A549 treated with RU486 at 1 μM for 4 hours (cell line): ENCODE measurements around the gene THRA. TPM values are rescaled to one million over a fixed set of nuclear protein-coding genes. Genes with fewer than 3 reads are reported as not detected.

Experiments used
- total RNA-seq: library from RNA; stranded (reverse); fragments of 200-300 nt; extraction: Qiagen RNA extraction; gene quantifications from 5 replicates; pipeline ENCODE4 v1.2.3, GENCODE V29; 2022; ENCODE audit warnings: low read depth

Gene THRA
- 13.3 to 19.6 TPM (median 18.7 TPM) in 5 replicates for total RNA-seq

DNA sequence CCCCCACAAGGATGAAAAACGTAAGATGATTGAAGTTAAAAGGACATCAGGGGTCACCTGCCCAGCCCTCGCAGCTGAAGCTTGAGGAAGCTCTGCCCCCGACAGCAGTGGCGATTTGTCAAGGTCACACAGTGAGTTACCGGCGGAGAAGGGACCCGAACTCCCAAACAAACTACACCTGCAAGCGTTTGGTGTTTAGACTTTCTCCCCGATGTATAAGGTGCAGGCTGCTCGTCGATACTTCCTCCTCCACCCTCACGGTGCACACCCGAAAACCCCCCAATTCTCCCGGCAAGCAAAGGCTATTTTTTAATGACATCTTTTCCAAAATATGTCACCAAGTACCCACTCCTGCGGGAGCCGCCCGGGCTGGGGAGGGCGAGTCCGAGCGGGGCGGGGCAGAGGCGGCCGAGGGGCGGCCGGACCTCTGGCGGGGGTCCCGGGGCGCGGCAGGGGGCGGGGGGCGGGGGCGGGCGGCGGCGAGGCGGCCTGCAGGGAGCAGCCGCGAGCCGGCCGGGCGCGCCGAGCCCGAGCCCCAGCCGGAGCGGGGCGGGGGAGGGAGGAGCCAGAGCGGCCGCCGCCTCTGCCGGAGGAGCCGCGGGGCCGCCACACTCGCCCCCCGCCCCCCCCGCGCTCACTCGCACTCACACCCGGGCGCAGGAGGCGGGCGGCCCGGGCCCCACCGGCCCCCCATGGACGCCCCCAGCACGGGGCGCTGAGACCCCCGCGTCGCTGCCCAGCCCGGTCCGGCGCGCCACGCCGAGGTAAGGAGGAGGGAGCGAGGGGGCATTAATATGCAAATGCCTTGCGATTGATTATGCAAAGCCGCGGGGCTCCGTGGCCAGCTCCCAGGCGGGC, at the start of gene THRA:
TSS of gene THRA (plus strand) at position 637 of the 858 bp plus-strand sequence. CDS start 11,524 bp downstream, outside the sequence.

GRCh38 chr17:40015005-40015997, 47.5 kb upstream of the THRA start, which contains the start of gene CSF3:
Gene CSF3 (plus strand): TSS chr17:40015440. CDS start chr17:40015475, 35 bp downstream.

GRCh38 chr17:40100419-40100668, 37.6 kb downstream of the THRA start, which contains the start of gene NR1D1:
Gene NR1D1 (minus strand): TSS chr17:40100589. CDS start chr17:40100094, 495 bp downstream.

DNA sequence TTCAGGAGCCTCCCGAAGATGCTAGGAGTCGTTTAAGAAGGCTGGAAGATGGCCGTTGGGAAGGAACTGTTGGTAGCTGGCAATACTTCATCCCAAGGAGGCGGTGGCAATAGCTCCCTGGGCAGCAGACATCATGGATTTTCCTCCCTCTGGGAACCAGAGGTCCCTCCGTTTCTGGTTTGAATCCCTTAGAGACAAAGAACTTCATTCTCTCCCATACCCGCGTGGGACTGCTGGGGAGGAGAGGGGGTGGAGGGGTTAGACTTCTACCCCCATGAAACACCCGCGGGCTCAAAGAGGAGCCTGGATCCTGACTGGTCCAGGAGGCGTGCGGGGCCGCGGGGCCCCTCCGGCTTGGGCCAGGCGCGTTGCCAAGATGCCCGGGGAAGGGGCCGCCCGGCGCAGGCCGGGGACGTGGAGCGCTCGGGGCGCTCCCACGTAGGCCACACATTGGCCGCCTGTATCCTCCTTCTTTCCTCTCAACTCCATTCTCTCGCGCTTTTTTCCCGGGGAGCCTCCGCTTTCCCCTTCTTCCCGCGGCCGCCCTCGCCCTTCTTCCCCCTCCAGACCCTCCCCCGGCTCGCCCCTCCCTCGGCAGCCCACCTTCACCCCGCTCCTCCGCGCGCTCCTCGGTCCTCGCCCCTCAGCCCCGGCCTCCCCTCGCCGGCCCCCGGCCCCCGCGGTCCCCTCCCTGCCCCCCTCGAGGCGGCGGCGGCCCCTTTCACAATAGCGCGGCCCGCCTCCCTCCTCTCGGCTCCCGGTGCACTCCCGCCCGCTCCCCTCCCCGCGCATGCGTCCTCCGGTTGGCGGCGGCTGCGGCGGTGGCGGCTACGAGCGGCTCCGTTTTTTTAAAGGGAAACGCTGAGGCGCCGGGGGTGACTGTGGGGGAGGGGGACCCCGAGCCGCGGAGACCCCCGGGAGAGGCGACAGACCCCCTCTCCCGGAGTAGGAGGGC, 58.7 kb downstream of the THRA start, which contains the start of gene MSL1:
TSS of gene MSL1 (plus strand) at position 791 of the 955 bp plus-strand sequence. CDS start 642 bp downstream, outside the sequence.

Other genes starting within 250 kb of the THRA start
- gene IKZF3, start 198.7 kb upstream of the THRA start, total RNA-seq: not detected in 5 replicates
- not detected in 5 replicates for gene ZPBP2, start 194.8 kb upstream of the THRA start, total RNA-seq
- gene GSDMB, start 144.3 kb upstream of the THRA start, total RNA-seq: 1.7 to 2.9 TPM (median 2.3 TPM) in 5 replicates
- 33.9 to 47.8 TPM (median 44.0 TPM) in 5 replicates for gene ORMDL3, start 135.4 kb upstream of the THRA start, total RNA-seq
- not detected in 5 replicates for gene LRRC3C, start 135.2 kb upstream of the THRA start, total RNA-seq
- not detected in 5 replicates for gene GSDMA, start 100.0 kb upstream of the THRA start, total RNA-seq
- 149 to 180 TPM (median 173 TPM) in 5 replicates for gene PSMD3, start 82.2 kb upstream of the THRA start, total RNA-seq
- 0.10 to 0.20 TPM (median 0.16 TPM) in 3 of 5 replicates, not detected in the others for gene CSF3, start 47.5 kb upstream of the THRA start, total RNA-seq
- gene MED24, start 8.6 kb upstream of the THRA start, total RNA-seq: 41.4 to 55.4 TPM (median 50.7 TPM) in 5 replicates
- gene NR1D1, start 37.6 kb downstream of the THRA start, total RNA-seq: 9.3 to 12.8 TPM (median 11.5 TPM) in 5 replicates
- gene MSL1, start 59.0 kb downstream of the THRA start, total RNA-seq: 54.9 to 64.4 TPM (median 62.7 TPM) in 5 replicates
- 40.8 to 48.1 TPM (median 45.2 TPM) in 5 replicates for gene CASC3, start 77.6 kb downstream of the THRA start, total RNA-seq
- gene RAPGEFL1, start 114.5 kb downstream of the THRA start, total RNA-seq: 2.4 to 2.7 TPM (median 2.5 TPM) in 5 replicates
- gene WIPF2, start 156.3 kb downstream of the THRA start, total RNA-seq: 17.5 to 22.6 TPM (median 18.1 TPM) in 5 replicates
- 53.9 to 62.4 TPM (median 58.9 TPM) in 5 replicates for gene CDC6, start 224.9 kb downstream of the THRA start, total RNA-seq
- gene RARA, start 246.2 kb downstream of the THRA start, total RNA-seq: 35.1 to 42.9 TPM (median 37.0 TPM) in 5 replicates